ENCODE measurements around the gene UXT. TPM values are rescaled to one million over a fixed set of nuclear protein-coding genes. Genes with fewer than 3 reads are reported as not detected.

The UXT gene
- total and polyA plus RNA-seq, 9 of the 15 experiments (the other 6 are each of a cell fraction or from before 2014, with no cell fraction given), result 141 to 300 (median 204) TPM

- H3K27me3 ChIP-seq (ENCODE audit: control insufficient read depth in 2 of 2, insufficient read depth in 2 of 2, low read length in 2 of 2), result peaks cover 0 to 22% of the 10 kb centered on the region in 2 experiments; a peak in 3 of 5 replicates
- H3K9ac ChIP-seq (ENCODE audit: insufficient read depth in 1 of 2, low read depth in 2 of 2, low read length in 2 of 2), result peak within 1 kb of the TSS in 1 of 2 experiments; percentile 89; a peak in 2 of 4 replicates
- peak within 1 kb of the TSS; percentile 74 for H3K4me2 ChIP-seq (ENCODE audit: insufficient read depth, low read length)
- ChIA-PET POLR2A (no interaction called here), CTCF (ENCODE audit: low intra/inter-chr PET ratio) (interaction anchor here (0.5 kb wide), 1 partner anchor 132 kb away, joined by 4 read pairs; no protein-coding TSS in a partner anchor)
- ATAC-seq (peak; percentile 96), DNase-seq (ENCODE audit: extremely low read depth in 1 of 4, low spot score in 3 of 4) (peak; percentile 91 to 96 (median 94)), FAIRE-seq (peak; percentile 60)
- in situ Hi-C loops (cut with MboI), result no loop called here
- H3K36me3 ChIP-seq (ENCODE audit: control insufficient read depth, insufficient read depth, low read length), result no peaks in the 10 kb centered on the region
- no peaks in the 10 kb centered on the region for H4K20me1 ChIP-seq (replicated peaks; ENCODE audit: control insufficient read depth, insufficient read depth, low read length)
- WGBS (ENCODE audit: insufficient coverage, low coverage, missing lambda C conversion rate), result 5% methylated on average over 25 of the region's 88 CpGs
- no peaks in the 10 kb centered on the region for H3K9me1 ChIP-seq (ENCODE audit: control insufficient read depth, insufficient read depth, low read length)
- intact Hi-C loops (cut with micrococcal nuclease), result loop anchor here (5.0 kb wide), 1 partner anchor 37 kb away; the partner anchor contains the start of gene TIMP1
- H3K4me3 ChIP-seq, result peak within 1 kb of the TSS; percentile 43
- no peaks in the 10 kb centered on the region for H3K79me2 ChIP-seq (ENCODE audit: control insufficient read depth, insufficient read depth, low read length)
- no peaks in the 10 kb centered on the region for H3K9me3 ChIP-seq (replicated peaks; ENCODE audit: control insufficient read depth, insufficient read depth, low read depth, low read length)
- H2AFZ ChIP-seq (ENCODE audit: low read depth, low read length), result 0 out of 2 replicates have a peak within 1 kb of the TSS, but pooled peaks have one; percentile 63
- peaks cover 0 to 22% of the 10 kb centered on the region in 2 experiments; a peak in 2 of 5 replicates for H3K4me1 ChIP-seq (replicated peaks in 1 of 2; ENCODE audit: control insufficient read depth in 2 of 2, insufficient read depth in 2 of 2, low read length in 2 of 2)
- no peak within 1 kb of the TSS for H3K27ac ChIP-seq (ENCODE audit: extremely low read depth, low read depth, low read length)
- no TSS peak for BruUV-seq (replicated peaks)
- 0 out of 2 replicates have a peak, but pooled peaks have one; percentile 10 for TF ChIP-seq ZNF143 (CRISPR knock-in tag; IDR thresholded peaks at IDR 0.05)
- no peak for TF ChIP-seq ZNF830 (CRISPR knock-in tag; IDR thresholded peaks at IDR 0.05)
- no peak for TF ChIP-seq KLF16 (IDR thresholded peaks at IDR 0.05)
- no peak for TF ChIP-seq LEF1 (IDR thresholded peaks at IDR 0.05)
- TF ChIP-seq, protein P1, sequence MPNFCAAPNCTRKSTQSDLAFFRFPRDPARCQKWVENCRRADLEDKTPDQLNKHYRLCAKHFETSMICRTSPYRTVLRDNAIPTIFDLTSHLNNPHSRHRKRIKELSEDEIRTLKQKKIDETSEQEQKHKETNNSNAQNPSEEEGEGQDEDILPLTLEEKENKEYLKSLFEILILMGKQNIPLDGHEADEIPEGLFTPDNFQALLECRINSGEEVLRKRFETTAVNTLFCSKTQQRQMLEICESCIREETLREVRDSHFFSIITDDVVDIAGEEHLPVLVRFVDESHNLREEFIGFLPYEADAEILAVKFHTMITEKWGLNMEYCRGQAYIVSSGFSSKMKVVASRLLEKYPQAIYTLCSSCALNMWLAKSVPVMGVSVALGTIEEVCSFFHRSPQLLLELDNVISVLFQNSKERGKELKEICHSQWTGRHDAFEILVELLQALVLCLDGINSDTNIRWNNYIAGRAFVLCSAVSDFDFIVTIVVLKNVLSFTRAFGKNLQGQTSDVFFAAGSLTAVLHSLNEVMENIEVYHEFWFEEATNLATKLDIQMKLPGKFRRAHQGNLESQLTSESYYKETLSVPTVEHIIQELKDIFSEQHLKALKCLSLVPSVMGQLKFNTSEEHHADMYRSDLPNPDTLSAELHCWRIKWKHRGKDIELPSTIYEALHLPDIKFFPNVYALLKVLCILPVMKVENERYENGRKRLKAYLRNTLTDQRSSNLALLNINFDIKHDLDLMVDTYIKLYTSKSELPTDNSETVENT (CRISPR knock-in tag; IDR thresholded peaks at IDR 0.05), result no peak
- no peak for TF ChIP-seq WHSC1 (IDR thresholded peaks at IDR 0.05; ENCODE audit: low read length)
- TF ChIP-seq CREB1 (IDR thresholded peaks at IDR 0.05), result peak; percentile 91
- peak; percentile 96 for TF ChIP-seq CREB1 (CRISPR knock-in tag; IDR thresholded peaks at IDR 0.05)
- TF ChIP-seq RBBP5 (IDR thresholded peaks at IDR 0.05; ENCODE audit: borderline replicate concordance, insufficient read depth, low read length, poor library complexity, severe bottlenecking), result no peak
- no peak for TF ChIP-seq ZNF707 (CRISPR knock-in tag; conservative IDR thresholded peaks at IDR 0.05)
- TF ChIP-seq NFYB (IDR thresholded peaks at IDR 0.05; ENCODE audit: extremely low read depth, insufficient read length), result no peak
- TF ChIP-seq, protein P2, sequence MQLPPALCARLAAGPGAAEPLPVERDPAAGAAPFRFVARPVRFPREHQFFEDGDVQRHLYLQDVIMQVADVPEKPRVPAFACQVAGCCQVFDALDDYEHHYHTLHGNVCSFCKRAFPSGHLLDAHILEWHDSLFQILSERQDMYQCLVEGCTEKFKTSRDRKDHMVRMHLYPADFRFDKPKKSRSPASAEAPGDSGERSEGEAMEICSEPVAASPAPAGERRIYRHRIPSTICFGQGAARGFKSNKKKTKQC (CRISPR knock-in tag; IDR thresholded peaks at IDR 0.05), result peak; percentile 97
- no peak for TF ChIP-seq ZNF695 (CRISPR knock-in tag; IDR thresholded peaks at IDR 0.05)
- peak; percentile 62 to 63; a peak in 1 of 4 replicates for TF ChIP-seq SIN3A (IDR thresholded peaks at IDR 0.05; ENCODE audit: borderline replicate concordance in 2 of 2, control insufficient read depth in 1 of 2, low read depth in 2 of 2, low read length in 2 of 2)
- TF ChIP-seq RFX5 (IDR thresholded peaks at IDR 0.05; ENCODE audit: low read depth, low read length), result no peak
- TF ChIP-seq MAFK (IDR thresholded peaks at IDR 0.05; ENCODE audit: low read length), result no peak
- no peak for TF ChIP-seq BMI1 (IDR thresholded peaks at IDR 0.05; ENCODE audit: low read length)
- TF ChIP-seq SRSF1 (IDR thresholded peaks at IDR 0.05; ENCODE audit: low read depth, low read length), result no peak
- TF ChIP-seq NR0B1 (IDR thresholded peaks at IDR 0.05; ENCODE audit: partially characterized antibody), result no peak
These were observed 39.3 kb downstream of the UXT start, which contains the start of gene SYN1 for GRCh38 chrX:47619486-47620302. Gene SYN1, minus strand, starts transcription at chrX:47619857. Its CDS starts 129 bp downstream, at chrX:47619728.
